ENCODE results near the gene CREB3L4. TPM values are rescaled to one million over a fixed set of nuclear protein-coding genes. Genes with fewer than 3 reads are reported as not detected.

Gene CREB3L4
- total and polyA plus RNA-seq, 2 donors (not counting 1 experiment from before 2014, with no cell fraction given): 3.7 to 6.4 TPM

GRCh38 chr1:153973525-153973924 is 5.8 kb downstream of the CREB3L4 start:
- no peak for DNase-seq (ENCODE audit: low read depth in 2 of 2)
- Histone ChIP-seq H3K79me2 (ENCODE audit: control insufficient read depth, insufficient read depth, low read length) (peaks cover 17% of the 10 kb centered on the region), H3K9ac (ENCODE audit: insufficient read depth, low read length) (no peak overlapping the region), H3K9me3 (ENCODE audit: control insufficient read depth, insufficient read depth, low read depth, low read length) (no peaks in the 10 kb centered on the region), H3K27me3 (ENCODE audit: control insufficient read depth, insufficient read depth, low read length) (no peaks in the 10 kb centered on the region), H4K20me1 (ENCODE audit: control insufficient read depth, extremely low read depth, insufficient read depth, low read length) (no peaks in the 10 kb centered on the region), H2AFZ (ENCODE audit: low read length) (no peak overlapping the region), H3K4me3 (replicated peaks in 1 of 4; ENCODE audit: control extremely low read depth in 1 of 4, insufficient read depth in 1 of 4, low read depth in 3 of 4, low read length in 4 of 4) (no peak overlapping the region), H3K36me3 (ENCODE audit: control insufficient read depth, insufficient read depth, low read length) (peaks cover 13% of the 10 kb centered on the region), H3K4me2 (ENCODE audit: extremely low read depth, insufficient read depth, low read length) (no peak overlapping the region), H3K27ac (ENCODE audit: insufficient read depth, low read length) (no peak overlapping the region), H3K4me1 (ENCODE audit: control insufficient read depth, extremely low read depth, insufficient read depth, low read length) (peaks cover 5% of the 10 kb centered on the region)
- TF ChIP-seq CTCF (conservative IDR thresholded peaks at IDR 0.05 in 1 of 2, IDR thresholded peaks at IDR 0.05 in 1 of 2; ENCODE audit: low read depth in 1 of 2, low read length in 2 of 2) (no peak), EZH2 (IDR thresholded peaks at IDR 0.05; ENCODE audit: low read length, missing control alignments) (no peak)

DNA sequence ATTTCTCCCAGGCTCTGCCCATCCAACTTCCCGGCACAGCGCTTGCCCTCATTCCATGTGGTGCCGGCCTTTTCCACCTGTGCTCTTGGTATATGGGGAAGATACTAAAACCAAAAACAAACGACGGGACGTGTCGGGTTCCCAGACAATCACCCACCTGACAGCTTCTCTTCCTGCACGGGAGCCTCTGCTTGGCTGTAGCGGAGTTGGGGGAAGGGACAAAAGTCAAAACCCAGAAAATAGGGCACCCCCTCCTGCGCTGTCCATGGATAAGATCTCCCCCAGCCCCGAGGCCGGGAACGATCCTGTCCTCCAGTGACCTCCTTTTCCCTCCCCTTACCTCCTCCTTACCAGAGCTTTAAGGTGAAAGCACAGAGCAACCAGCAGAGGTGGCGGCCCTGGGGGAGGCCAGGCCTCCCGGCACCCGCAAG is 9.1 kb downstream of the CREB3L4 start:
- DNase-seq (ENCODE audit: low read depth in 2 of 2): no peak
- peak overlapping the region; percentile 94 for H3K4me2 ChIP-seq (ENCODE audit: extremely low read depth, insufficient read depth, low read length)
- peaks cover 17% of the 10 kb centered on the region for H3K79me2 ChIP-seq (ENCODE audit: control insufficient read depth, insufficient read depth, low read length)
- H3K4me1 ChIP-seq (ENCODE audit: control insufficient read depth, extremely low read depth, insufficient read depth, low read length): peaks cover 6% of the 10 kb centered on the region
- H2AFZ ChIP-seq (ENCODE audit: low read length): peak overlapping the region; percentile 70
- peak overlapping the region; percentile 81 for H3K27ac ChIP-seq (ENCODE audit: insufficient read depth, low read length)
- peak overlapping the region; percentile 85 to 100 (median 96) for H3K4me3 ChIP-seq (replicated peaks in 1 of 4; ENCODE audit: control extremely low read depth in 1 of 4, insufficient read depth in 1 of 4, low read depth in 3 of 4, low read length in 4 of 4)
- no peaks in the 10 kb centered on the region for H3K9me3 ChIP-seq (ENCODE audit: control insufficient read depth, insufficient read depth, low read depth, low read length)
- H3K27me3 ChIP-seq (ENCODE audit: control insufficient read depth, insufficient read depth, low read length): no peaks in the 10 kb centered on the region
- peaks cover 17% of the 10 kb centered on the region for H3K36me3 ChIP-seq (ENCODE audit: control insufficient read depth, insufficient read depth, low read length)
- no peaks in the 10 kb centered on the region for H4K20me1 ChIP-seq (ENCODE audit: control insufficient read depth, extremely low read depth, insufficient read depth, low read length)
- TF ChIP-seq EZH2 (IDR thresholded peaks at IDR 0.05; ENCODE audit: low read length, missing control alignments) (no peak), CTCF (conservative IDR thresholded peaks at IDR 0.05 in 1 of 2, IDR thresholded peaks at IDR 0.05 in 1 of 2; ENCODE audit: low read depth in 1 of 2, low read length in 2 of 2) (no peak)
- H3K9ac ChIP-seq (ENCODE audit: insufficient read depth, low read length): peak overlapping the region; percentile 89

GRCh38 chr1:153977250-153978240 is 9.8 kb downstream of the CREB3L4 start, which contains the start of gene JTB:
TSS of gene JTB (minus strand) at chr1:153977674. CDS start at chr1:153977252, 422 bp downstream.
- Histone ChIP-seq H3K27me3 (ENCODE audit: control insufficient read depth, insufficient read depth, low read length) (no peaks in the 10 kb centered on the region), H3K4me1 (ENCODE audit: control insufficient read depth, extremely low read depth, insufficient read depth, low read length) (peaks cover 6% of the 10 kb centered on the region), H2AFZ (ENCODE audit: low read length) (peak within 1 kb of the TSS; percentile 97), H3K27ac (ENCODE audit: insufficient read depth, low read length) (peak within 1 kb of the TSS; percentile 81), H3K36me3 (ENCODE audit: control insufficient read depth, insufficient read depth, low read length) (peaks cover 19% of the 10 kb centered on the region), H3K4me2 (ENCODE audit: extremely low read depth, insufficient read depth, low read length) (peak within 1 kb of the TSS; percentile 96), H3K79me2 (ENCODE audit: control insufficient read depth, insufficient read depth, low read length) (peaks cover 17% of the 10 kb centered on the region), H4K20me1 (ENCODE audit: control insufficient read depth, extremely low read depth, insufficient read depth, low read length) (no peaks in the 10 kb centered on the region), H3K4me3 (replicated peaks in 1 of 4; ENCODE audit: control extremely low read depth in 1 of 4, insufficient read depth in 1 of 4, low read depth in 3 of 4, low read length in 4 of 4) (peak within 1 kb of the TSS; percentile 85 to 100 (median 96)), H3K9me3 (ENCODE audit: control insufficient read depth, insufficient read depth, low read depth, low read length) (no peaks in the 10 kb centered on the region), H3K9ac (ENCODE audit: insufficient read depth, low read length) (peak within 1 kb of the TSS; percentile 89)
- peak; percentile 78 to 81 for DNase-seq (ENCODE audit: low read depth in 2 of 2)
- TF ChIP-seq CTCF (conservative IDR thresholded peaks at IDR 0.05 in 1 of 2, IDR thresholded peaks at IDR 0.05 in 1 of 2; ENCODE audit: low read depth in 1 of 2, low read length in 2 of 2) (no peak), EZH2 (IDR thresholded peaks at IDR 0.05; ENCODE audit: low read length, missing control alignments) (no peak)

Measured in fibroblast of lung (primary cell).